Hematopoietic multipotent progenitor cell treated with erythropoietin and hydrocortisone succinate and interleukin-3 and kit ligand, for 6 days (in vitro differentiated cells): Measurements from ENCODE around the gene BNC2.

ENCODE experiments used
- DNase-seq: peaks from one replicate; pipeline ENCODE4 v3.0.0-alpha.2; 2015

The BNC2 gene

GRCh38 chr9:16811987-16812685 lies 58.3 kb downstream of the BNC2 start:
- DNase-seq = no peak

- no peak for DNase-seq
These were observed 60.4 kb downstream of the BNC2 start for GRCh38 chr9:16809912-16810610.

GRCh38 chr9:16806674-16807073 lies 63.8 kb downstream of the BNC2 start:
- no peak for DNase-seq

- no peak for DNase-seq
These were observed 66.8 kb downstream of the BNC2 start for GRCh38 chr9:16803648-16804047.

GRCh38 chr9:16801871-16802466 lies 68.5 kb downstream of the BNC2 start:
- no peak for DNase-seq

- DNase-seq = no peak
These were observed 74.1 kb downstream of the BNC2 start for GRCh38 chr9:16796304-16796825.

GRCh38 chr9:16794871-16795639 lies 75.4 kb downstream of the BNC2 start:
- DNase-seq = no peak

GRCh38 chr9:16794103-16794502 lies 76.4 kb downstream of the BNC2 start:
- DNase-seq = no peak

- DNase-seq = no peak
These were observed 82.7 kb downstream of the BNC2 start for GRCh38 chr9:16787724-16788123.

- DNase-seq = no peak
These were observed 86.5 kb downstream of the BNC2 start for GRCh38 chr9:16784002-16784401.

- DNase-seq = no peak
These were observed 88.0 kb downstream of the BNC2 start for GRCh38 chr9:16782490-16782889.

- DNase-seq = no peak
These were observed 95.1 kb downstream of the BNC2 start for GRCh38 chr9:16775330-16775729.

- no peak for DNase-seq
These were observed 96.9 kb downstream of the BNC2 start for GRCh38 chr9:16773617-16774016.

- no peak for DNase-seq
These were observed 97.4 kb downstream of the BNC2 start for GRCh38 chr9:16773116-16773515.

- no peak for DNase-seq
These were observed 99.1 kb downstream of the BNC2 start for GRCh38 chr9:16771356-16771755.

GRCh38 chr9:16769291-16769690 lies 101.2 kb downstream of the BNC2 start:
- no peak for DNase-seq

- DNase-seq = no peak
These were observed 101.7 kb downstream of the BNC2 start for GRCh38 chr9:16768816-16769215.

- no peak for DNase-seq
These were observed 103.1 kb downstream of the BNC2 start for GRCh38 chr9:16767366-16767765.

GRCh38 chr9:16763946-16764345 lies 106.5 kb downstream of the BNC2 start:
- DNase-seq = no peak

GRCh38 chr9:16755467-16756160 lies 114.9 kb downstream of the BNC2 start:
- DNase-seq = no peak

GRCh38 chr9:16754662-16755061 lies 115.8 kb downstream of the BNC2 start:
- no peak for DNase-seq

GRCh38 chr9:16753256-16753655 lies 117.2 kb downstream of the BNC2 start:
- no peak for DNase-seq

- no peak for DNase-seq
These were observed 117.9 kb downstream of the BNC2 start for GRCh38 chr9:16752601-16753000.
